Measurements from ENCODE around the gene SCRT2. TPM values are rescaled to one million over a fixed set of nuclear protein-coding genes. Genes with fewer than 3 reads are reported as not detected.

The SCRT2 gene
- total and polyA plus RNA-seq, 2 of the 4 experiments (the other 2 are of a cell fraction), result not detected

DNA sequence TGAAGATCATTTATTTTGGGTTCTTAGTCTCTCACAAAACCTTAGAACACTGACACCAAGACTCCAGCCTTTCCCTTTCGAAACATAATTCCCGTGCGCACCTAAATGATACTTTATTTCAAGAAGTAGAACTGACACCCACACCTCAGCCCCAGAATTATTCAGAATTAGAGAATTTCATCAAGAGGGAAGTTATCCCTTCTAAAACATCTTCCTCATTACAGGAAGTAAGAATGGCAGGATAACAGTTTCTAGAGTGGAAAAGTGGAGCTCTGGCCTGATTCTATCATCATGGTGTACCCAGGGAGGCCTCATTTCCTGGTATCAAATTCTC, 21.2 kb downstream of the SCRT2 start:
- H2BK15ac ChIP-seq (ENCODE audit: low read depth, low read length), result peak overlapping the region; percentile 93; the same call in 1 of the 3 replicates
- peaks cover 5% of the 10 kb centered on the region; the same call in 1 of the 2 replicates for H3K27me3 ChIP-seq (ENCODE audit: control insufficient read depth, insufficient read depth, low read length)
- WGBS, 2 experiments (ENCODE audit: extremely low coverage in 2 of 2, insufficient read length in 1 of 2), result no CpG with 5 or more reads among the region's 3 CpGs
- no peak overlapping the region for H3K4me3 ChIP-seq (ENCODE audit: insufficient read depth, low read depth, low read length)
- peaks cover 13% of the 10 kb centered on the region for H3K36me3 ChIP-seq (ENCODE audit: control insufficient read depth, insufficient read depth, low read length)
- H2AFZ ChIP-seq (replicated peaks; ENCODE audit: low read length, poor library complexity), result no peak overlapping the region
- intact Hi-C loops (cut with micrococcal nuclease) (loop anchor here (5.0 kb wide), 1 partner anchor 73 kb away; no protein-coding TSS in a partner anchor), in situ Hi-C loops (cut with MboI; ENCODE audit: low sequenced_read_pairs) (loop anchor here (10.0 kb wide), 3 partner anchors 110 to 300 kb away; partner anchors contain the start of gene CSNK2A1), dilution Hi-C loops (cut with HindIII; ENCODE audit: low sequenced_read_pairs, unreplicated experiment) (no loop called here)
- H2BK120ac ChIP-seq (ENCODE audit: low read depth, low read length), result 0 out of 2 replicates have a peak overlapping the region, but pooled peaks have one; percentile 50
- no peak overlapping the region for H3K4me2 ChIP-seq (ENCODE audit: low read depth, low read length)
- ATAC-seq (ENCODE audit: low read depth) (no peak), DNase-seq (no peak)
- no peak overlapping the region for H3K9ac ChIP-seq (ENCODE audit: low read depth, low read length)
- H4K20me1 ChIP-seq (ENCODE audit: insufficient read depth, low read length), result peaks cover 25% of the 10 kb centered on the region
- H3K14ac ChIP-seq (replicated peaks; ENCODE audit: low read depth, low read length), result no peak overlapping the region
- H2AK9ac ChIP-seq (replicated peaks; ENCODE audit: low read depth, low read length, poor library complexity), result no peak overlapping the region
- H4K5ac ChIP-seq (ENCODE audit: low read depth, low read length), result no peak overlapping the region
- H3K9me1 ChIP-seq (ENCODE audit: insufficient read depth, low read length), result peaks cover 9% of the 10 kb centered on the region
- CTCF ChIA-PET, result no interaction called here
- no peak overlapping the region for H3K56ac ChIP-seq (ENCODE audit: extremely low read depth, insufficient read depth, low read length)
- POLR2A ChIA-PET (ENCODE audit: unreplicated experiment), result no interaction called here
- H4K8ac ChIP-seq (ENCODE audit: low read depth in 2 of 2, low read length in 2 of 2), result 0 out of 4 replicates have a peak overlapping the region, but pooled peaks of 1 of the 2 experiments have one; percentile 76
- H3K23ac ChIP-seq (ENCODE audit: low read depth, low read length), result no peak overlapping the region; the same call in 1 of the 2 replicates
- peak overlapping the region; percentile 88; the same call in 1 of the 2 replicates for H2BK20ac ChIP-seq (ENCODE audit: low read depth, low read length)
- no TSS peak for BruUV-seq (replicated peaks)
- H3K4me1 ChIP-seq (ENCODE audit: control insufficient read depth, insufficient read depth, low read length), result peaks cover 15% of the 10 kb centered on the region
- no peak overlapping the region for H2BK5ac ChIP-seq (ENCODE audit: low read depth, low read length, poor library complexity, severe bottlenecking)
- H3K27ac ChIP-seq (ENCODE audit: insufficient read depth, low read length), result no peak overlapping the region
- H2AK5ac ChIP-seq (ENCODE audit: low read depth, low read length), result no peak overlapping the region
- no peak overlapping the region for H3K18ac ChIP-seq (ENCODE audit: low read depth, low read length)
- no peak overlapping the region for H3K4ac ChIP-seq (ENCODE audit: low read depth, low read length)
- H3K79me1 ChIP-seq (ENCODE audit: low read depth in 1 of 2, low read length in 2 of 2), result peaks cover 24 to 37% of the 10 kb centered on the region in 2 experiments
- no peak overlapping the region for H4K91ac ChIP-seq (ENCODE audit: insufficient read depth, low read depth, low read length)
- TF ChIP-seq BHLHE40 (IDR thresholded peaks at IDR 0.05; ENCODE audit: low read depth, low read length) (no peak), MXI1 (IDR thresholded peaks at IDR 0.05; ENCODE audit: borderline replicate concordance, low read depth, low read length) (no peak)
- TF ChIP-seq, protein P1, sequence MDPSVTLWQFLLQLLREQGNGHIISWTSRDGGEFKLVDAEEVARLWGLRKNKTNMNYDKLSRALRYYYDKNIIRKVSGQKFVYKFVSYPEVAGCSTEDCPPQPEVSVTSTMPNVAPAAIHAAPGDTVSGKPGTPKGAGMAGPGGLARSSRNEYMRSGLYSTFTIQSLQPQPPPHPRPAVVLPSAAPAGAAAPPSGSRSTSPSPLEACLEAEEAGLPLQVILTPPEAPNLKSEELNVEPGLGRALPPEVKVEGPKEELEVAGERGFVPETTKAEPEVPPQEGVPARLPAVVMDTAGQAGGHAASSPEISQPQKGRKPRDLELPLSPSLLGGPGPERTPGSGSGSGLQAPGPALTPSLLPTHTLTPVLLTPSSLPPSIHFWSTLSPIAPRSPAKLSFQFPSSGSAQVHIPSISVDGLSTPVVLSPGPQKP (IDR thresholded peaks at IDR 0.05; ENCODE audit: borderline replicate concordance, low read depth, low read length), result no peak
- no peaks in the 10 kb centered on the region for H3K9me3 ChIP-seq (ENCODE audit: control insufficient read depth, insufficient read depth, low read length)
